ENCODE results near the gene COG2.
A peak's percentile ranks its signal among the peaks of the same experiment; 100 is the strongest.

Gene COG2

GRCh38 chr1:230598745-230599144 lies 43.5 kb upstream of the COG2 start (continued):
- TF ChIP-seq ZNF670 (tag by site-specific recombination; IDR thresholded peaks at IDR 0.05; ENCODE audit: low read depth) = no peak
- TF ChIP-seq SCRT2 (tag by site-specific recombination; IDR thresholded peaks at IDR 0.05) = peak; percentile 86
- TF ChIP-seq ZNF626 (tag by site-specific recombination; IDR thresholded peaks at IDR 0.05) = no peak
- TF ChIP-seq ZBTB20 (tag by site-specific recombination; IDR thresholded peaks at IDR 0.05) = no peak
- TF ChIP-seq ZNF560 (tag by site-specific recombination; IDR thresholded peaks at IDR 0.05; ENCODE audit: borderline replicate concordance) = no peak
- TF ChIP-seq ZNF2 (tag by site-specific recombination; IDR thresholded peaks at IDR 0.05) = no peak
- no peak for TF ChIP-seq ZNF558 (tag by site-specific recombination; IDR thresholded peaks at IDR 0.05)
- TF ChIP-seq SP7 (tag by site-specific recombination; IDR thresholded peaks at IDR 0.05) = no peak
- TF ChIP-seq SCRT1 (tag by site-specific recombination; IDR thresholded peaks at IDR 0.05; ENCODE audit: borderline replicate concordance) = peak; percentile 76; the same call in 1 of the 2 replicates

- no peak overlapping the region for H3K27ac ChIP-seq (ENCODE audit: extremely low read depth, low read depth, low read length)
- ChIA-PET POLR2A (no interaction called here), CTCF (interaction anchor here (0.6 to 1.2 kb wide), 2 partner anchors 10 to 64 kb away, joined by 3 read pairs; no protein-coding TSS in a partner anchor)
- no peaks in the 10 kb centered on the region for H3K4me1 ChIP-seq (ENCODE audit: control insufficient read depth, insufficient read depth, low read length)
- H3K36me3 ChIP-seq (ENCODE audit: control insufficient read depth in 2 of 2, insufficient read depth in 1 of 2, low read length in 2 of 2) = no peaks in the 10 kb centered on the region
- H3K4me3 ChIP-seq (ENCODE audit: low read depth, low read length) = no peak overlapping the region
- H3K9me3 ChIP-seq (ENCODE audit: control insufficient read depth, insufficient read depth, low read depth, low read length) = no peaks in the 10 kb centered on the region
- TF ChIP-seq, protein P1, sequence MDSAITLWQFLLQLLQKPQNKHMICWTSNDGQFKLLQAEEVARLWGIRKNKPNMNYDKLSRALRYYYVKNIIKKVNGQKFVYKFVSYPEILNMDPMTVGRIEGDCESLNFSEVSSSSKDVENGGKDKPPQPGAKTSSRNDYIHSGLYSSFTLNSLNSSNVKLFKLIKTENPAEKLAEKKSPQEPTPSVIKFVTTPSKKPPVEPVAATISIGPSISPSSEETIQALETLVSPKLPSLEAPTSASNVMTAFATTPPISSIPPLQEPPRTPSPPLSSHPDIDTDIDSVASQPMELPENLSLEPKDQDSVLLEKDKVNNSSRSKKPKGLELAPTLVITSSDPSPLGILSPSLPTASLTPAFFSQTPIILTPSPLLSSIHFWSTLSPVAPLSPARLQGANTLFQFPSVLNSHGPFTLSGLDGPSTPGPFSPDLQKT (IDR thresholded peaks at IDR 0.05; ENCODE audit: borderline replicate concordance, low read depth, low read length) = no peak
- TF ChIP-seq SETDB1 (IDR thresholded peaks at IDR 0.05; ENCODE audit: insufficient read length, low read length) = no peak
- no peak for TF ChIP-seq ZNF140 (tag by site-specific recombination; IDR thresholded peaks at IDR 0.05)
- no peak for TF ChIP-seq ZNF76 (tag by site-specific recombination; IDR thresholded peaks at IDR 0.05; ENCODE audit: borderline replicate concordance, low read depth)
- no peak for TF ChIP-seq HOXC10 (CRISPR knock-in tag; IDR thresholded peaks at IDR 0.05)
- TF ChIP-seq TCF7L2 (IDR thresholded peaks at IDR 0.05; ENCODE audit: borderline replicate concordance, low read depth, low read length) = no peak
- TF ChIP-seq ZNF692 (tag by site-specific recombination; IDR thresholded peaks at IDR 0.05) = no peak
- TF ChIP-seq, protein P2, sequence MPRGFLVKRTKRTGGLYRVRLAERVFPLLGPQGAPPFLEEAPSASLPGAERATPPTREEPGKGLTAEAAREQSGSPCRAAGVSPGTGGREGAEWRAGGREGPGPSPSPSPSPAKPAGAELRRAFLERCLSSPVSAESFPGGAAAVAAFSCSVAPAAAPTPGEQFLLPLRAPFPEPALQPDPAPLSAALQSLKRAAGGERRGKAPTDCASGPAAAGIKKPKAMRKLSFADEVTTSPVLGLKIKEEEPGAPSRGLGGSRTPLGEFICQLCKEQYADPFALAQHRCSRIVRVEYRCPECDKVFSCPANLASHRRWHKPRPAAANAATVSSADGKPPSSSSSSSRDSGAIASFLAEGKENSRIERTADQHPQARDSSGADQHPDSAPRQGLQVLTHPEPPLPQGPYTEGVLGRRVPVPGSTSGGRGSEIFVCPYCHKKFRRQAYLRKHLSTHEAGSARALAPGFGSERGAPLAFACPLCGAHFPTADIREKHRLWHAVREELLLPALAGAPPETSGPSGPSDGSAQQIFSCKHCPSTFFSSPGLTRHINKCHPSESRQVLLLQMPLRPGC (tag by site-specific recombination; IDR thresholded peaks at IDR 0.05) = no peak
- TF ChIP-seq ZNF555 (tag by site-specific recombination; conservative IDR thresholded peaks at IDR 0.05) = no peak
- TF ChIP-seq PRDM2 (tag by site-specific recombination; IDR thresholded peaks at IDR 0.05; ENCODE audit: borderline replicate concordance) = no peak
- no peak for TF ChIP-seq ZNF133 (tag by site-specific recombination; IDR thresholded peaks at IDR 0.05)
- TF ChIP-seq, protein P3, sequence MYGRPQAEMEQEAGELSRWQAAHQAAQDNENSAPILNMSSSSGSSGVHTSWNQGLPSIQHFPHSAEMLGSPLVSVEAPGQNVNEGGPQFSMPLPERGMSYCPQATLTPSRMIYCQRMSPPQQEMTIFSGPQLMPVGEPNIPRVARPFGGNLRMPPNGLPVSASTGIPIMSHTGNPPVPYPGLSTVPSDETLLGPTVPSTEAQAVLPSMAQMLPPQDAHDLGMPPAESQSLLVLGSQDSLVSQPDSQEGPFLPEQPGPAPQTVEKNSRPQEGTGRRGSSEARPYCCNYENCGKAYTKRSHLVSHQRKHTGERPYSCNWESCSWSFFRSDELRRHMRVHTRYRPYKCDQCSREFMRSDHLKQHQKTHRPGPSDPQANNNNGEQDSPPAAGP (tag by site-specific recombination; IDR thresholded peaks at IDR 0.05) = no peak
- TF ChIP-seq, protein P4, sequence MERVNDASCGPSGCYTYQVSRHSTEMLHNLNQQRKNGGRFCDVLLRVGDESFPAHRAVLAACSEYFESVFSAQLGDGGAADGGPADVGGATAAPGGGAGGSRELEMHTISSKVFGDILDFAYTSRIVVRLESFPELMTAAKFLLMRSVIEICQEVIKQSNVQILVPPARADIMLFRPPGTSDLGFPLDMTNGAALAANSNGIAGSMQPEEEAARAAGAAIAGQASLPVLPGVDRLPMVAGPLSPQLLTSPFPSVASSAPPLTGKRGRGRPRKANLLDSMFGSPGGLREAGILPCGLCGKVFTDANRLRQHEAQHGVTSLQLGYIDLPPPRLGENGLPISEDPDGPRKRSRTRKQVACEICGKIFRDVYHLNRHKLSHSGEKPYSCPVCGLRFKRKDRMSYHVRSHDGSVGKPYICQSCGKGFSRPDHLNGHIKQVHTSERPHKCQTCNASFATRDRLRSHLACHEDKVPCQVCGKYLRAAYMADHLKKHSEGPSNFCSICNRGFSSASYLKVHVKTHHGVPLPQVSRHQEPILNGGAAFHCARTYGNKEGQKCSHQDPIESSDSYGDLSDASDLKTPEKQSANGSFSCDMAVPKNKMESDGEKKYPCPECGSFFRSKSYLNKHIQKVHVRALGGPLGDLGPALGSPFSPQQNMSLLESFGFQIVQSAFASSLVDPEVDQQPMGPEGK (tag by site-specific recombination; IDR thresholded peaks at IDR 0.05) = no peak
- no peak for TF ChIP-seq ZNF114 (tag by site-specific recombination; IDR thresholded peaks at IDR 0.05)
These were observed 42.2 kb upstream of the COG2 start for GRCh38 chr1:230599926-230600656.
